SK-N-SH (cell line): ENCODE measurements around the gene SPTB. TPM values are rescaled to one million over a fixed set of nuclear protein-coding genes. Genes with fewer than 3 reads are reported as not detected.

Experiments
- CTCF ChIA-PET: fragments of 300-600, 350-600 bp; formaldehyde crosslinking; extraction: SDS; loops from one replicate; lab custom pipeline; 2021; lab: Yijun Ruan, JAX
- POLR2A ChIA-PET: fragments of 350-600 bp; sonication (Branson Sonifier 250); formaldehyde crosslinking; extraction: SDS; loops from one replicate; lab custom pipeline; 2020; ENCODE audit warnings: antibody characterized with exemption, inconsistent platforms; lab: Yijun Ruan, JAX
- DNase-seq: peaks from one replicate; pipeline ENCODE4 v3.0.0; 2012
- H2AFZ ChIP-seq: fragments of 200-600 bp; sonication (generic); 2 replicates; pipeline ENCODE4 v1.8.1; 2016; ENCODE audit warnings: antibody characterized with exemption, mild to moderate bottlenecking, low read depth
- H3F3A ChIP-seq: fragments of 200-600 bp; sonication (generic); replicated peaks from 2 replicates; pipeline ENCODE3; 2016; ENCODE audit warnings: antibody characterized with exemption, mild to moderate bottlenecking; ENCODE audit not compliant: insufficient read depth
- H3K27ac ChIP-seq, 2 experiments: fragments of 200-500 bp in 1 of 2; fragments of 200-600 bp in 1 of 2; sonication (Bioruptor generic) in 1 of 2; sonication (generic), shearing (Covaris generic) in 1 of 2; 2 replicates each; pipeline versions ENCODE4 v1.5.1 to v1.6.1; 2014 to 2016; ENCODE audit warnings: low read depth in 2 of 2, inconsistent platforms in 1 of 2, low read length in 1 of 2, mild to moderate bottlenecking in 1 of 2, mixed read lengths in 1 of 2
- H3K27me3 ChIP-seq: fragments of 200-600 bp; sonication (generic), shearing (Covaris generic); 2 replicates; pipeline ENCODE4 v1.6.1; 2016; ENCODE audit warnings: mixed run types; ENCODE audit not compliant: insufficient read depth
- H3K36me3 ChIP-seq, 2 experiments: fragments of 200-500 bp in 1 of 2; fragments of 200-600 bp in 1 of 2; sonication (Bioruptor generic) in 1 of 2; sonication (generic) in 1 of 2; replicated peaks in 1 of 2; 2 replicates each; pipeline versions ENCODE3 to v1.5.1; 2014 to 2016; ENCODE audit warnings: low read length in 1 of 2, mild to moderate bottlenecking in 1 of 2; ENCODE audit not compliant: insufficient read depth in 2 of 2, control insufficient read depth in 1 of 2
- H3K4me1 ChIP-seq, 2 experiments: fragments of 200-500 bp in 1 of 2; fragments of 200-600 bp in 1 of 2; sonication (Bioruptor generic) in 1 of 2; sonication (generic), shearing (Covaris generic) in 1 of 2; 2 replicates each; pipeline versions ENCODE4 v1.5.1 to v1.6.1; 2014 to 2016; ENCODE audit warnings: low read depth in 1 of 2, low read length in 1 of 2, mixed run types in 1 of 2; ENCODE audit not compliant: insufficient read depth in 2 of 2, control insufficient read depth in 1 of 2
- H3K4me2 ChIP-seq: fragments of 200-600 bp; sonication (generic), shearing (Covaris generic); 2 replicates; pipeline ENCODE4 v1.6.1; 2017; ENCODE audit warnings: mixed run types
- H3K4me3 ChIP-seq, 2 experiments: fragments of 200-500 bp in 1 of 2; fragments of 200-600 bp in 1 of 2; sonication (Bioruptor generic) in 1 of 2; sonication (generic), shearing (Covaris generic) in 1 of 2; 2 replicates each; pipeline versions ENCODE4 v1.5.1 to v1.8.1; 2014 to 2016; ENCODE audit warnings: low read depth in 2 of 2, inconsistent platforms in 1 of 2, low read length in 1 of 2, mild to moderate bottlenecking in 1 of 2, mixed read lengths in 1 of 2, moderate library complexity in 1 of 2
- H3K79me2 ChIP-seq: fragments of 200-600 bp; sonication (generic); 2 replicates; pipeline ENCODE4 v1.8.1; 2017; ENCODE audit warnings: mild to moderate bottlenecking; ENCODE audit not compliant: insufficient read depth
- H3K9ac ChIP-seq: fragments of 200-600 bp; sonication (generic); 2 replicates; pipeline ENCODE4 v1.6.1; 2017; ENCODE audit warnings: mixed run types
- H3K9me2 ChIP-seq: fragments of 200-600 bp; sonication (generic); 2 replicates; pipeline ENCODE4 v1.6.1; 2017; ENCODE audit warnings: mixed run types
- H3K9me3 ChIP-seq: fragments of 200-600 bp; sonication (generic); 2 replicates; pipeline ENCODE4 v1.6.1; 2017; ENCODE audit warnings: mixed run types, mild to moderate bottlenecking, moderate library complexity
- H4K20me1 ChIP-seq: fragments of 200-600 bp; sonication (generic); 2 replicates; pipeline ENCODE4 v1.6.1; 2017; ENCODE audit warnings: mild to moderate bottlenecking, mixed run types; ENCODE audit not compliant: insufficient read depth
- EP300 ChIP-seq, 2 experiments: IDR thresholded peaks; 2 replicates each; pipeline versions ENCODE4 v1.4.0 to v1.6.1; 2012; ENCODE audit warnings: borderline replicate concordance in 1 of 2, low read depth in 1 of 2, low read length in 1 of 2
- EZH2phosphoT487 ChIP-seq: fragments of 200-600 bp; sonication (generic); IDR thresholded peaks from 2 replicates; pipeline ENCODE4 v1.6.1; 2017; ENCODE audit warnings: low read depth, mixed run types, mild to moderate bottlenecking, antibody characterized with exemption, moderate library complexity, borderline replicate concordance
- FOSL2 ChIP-seq: IDR thresholded peaks from 2 replicates; pipeline ENCODE4 v1.4.0; 2012; ENCODE audit warnings: low read depth, mild to moderate bottlenecking, moderate library complexity, borderline replicate concordance
- FOXM1 ChIP-seq: IDR thresholded peaks from 2 replicates; pipeline ENCODE4 v1.4.0; 2012; ENCODE audit warnings: low read depth, mild to moderate bottlenecking
- GABPA ChIP-seq: IDR thresholded peaks from 2 replicates; pipeline ENCODE4 v1.4.0; 2012; ENCODE audit warnings: low read depth, mild to moderate bottlenecking
- JUND ChIP-seq: IDR thresholded peaks from 2 replicates; pipeline ENCODE4 v1.4.0; 2012
- MEF2A ChIP-seq: IDR thresholded peaks from 2 replicates; pipeline ENCODE4 v1.4.0; 2012; ENCODE audit warnings: low read depth, borderline replicate concordance
- MXI1 ChIP-seq: IDR thresholded peaks from 2 replicates; pipeline ENCODE4 v1.6.1; 2012; ENCODE audit warnings: mild to moderate bottlenecking, low read depth, low read length, improper control_type of control experiment
- NFIC ChIP-seq: IDR thresholded peaks from 2 replicates; pipeline ENCODE4 v1.4.0; 2012; ENCODE audit warnings: borderline replicate concordance
- NRF1 ChIP-seq: IDR thresholded peaks from 2 replicates; pipeline ENCODE4 v1.6.1; 2012; ENCODE audit warnings: low read depth, mild to moderate bottlenecking, low read length
- RFX5 ChIP-seq: IDR thresholded peaks from 2 replicates; pipeline ENCODE4 v1.6.1; 2012; ENCODE audit warnings: mild to moderate bottlenecking, improper control_type of control experiment, low read length
- RXRA ChIP-seq: IDR thresholded peaks from 2 replicates; pipeline ENCODE4 v1.4.0; 2012; ENCODE audit warnings: low read depth, mild to moderate bottlenecking, borderline replicate concordance
- SIN3A ChIP-seq: IDR thresholded peaks from 2 replicates; pipeline ENCODE4 v1.6.1; 2012; ENCODE audit warnings: low read depth, mild to moderate bottlenecking, low read length, moderate library complexity, borderline replicate concordance
- TAF1 ChIP-seq: IDR thresholded peaks from 2 replicates; pipeline ENCODE4 v1.6.1; 2012; ENCODE audit warnings: low read depth, mild to moderate bottlenecking, low read length, moderate library complexity, borderline replicate concordance
- TEAD4 ChIP-seq: IDR thresholded peaks from 2 replicates; pipeline ENCODE4 v1.4.0; 2012; ENCODE audit warnings: mild to moderate bottlenecking, borderline replicate concordance; ENCODE audit not compliant: insufficient read depth
- WGBS: methylation state at CpG from one replicate; pipeline ENCODE4 v1.1.6; 2017; ENCODE audit warnings: low lambda C conversion rate; 5-methylcytosine and 5-hydroxymethylcytosine counted together
- polyA plus RNA-seq, 3 experiments: library from polyadenylated mRNA; depleted of rRNA; stranded (reverse); fragments of >200 nt; gene quantifications; 2 replicates each; pipeline ENCODE4 v1.2.3, GENCODE V29; 2012
- TF ChIP-seq, protein P1 (sequence below): IDR thresholded peaks from 2 replicates; pipeline ENCODE4 v1.4.0; 2012; ENCODE audit warnings: low read depth, borderline replicate concordance
- TF ChIP-seq, protein P2 (sequence below): fragments of 200-600 bp; sonication (generic); IDR thresholded peaks from 2 replicates; pipeline ENCODE4 v1.6.1; 2017; ENCODE audit warnings: antibody characterized with exemption, mild to moderate bottlenecking, moderate library complexity
- TF ChIP-seq, protein P3 (sequence below): fragments of 150-350 bp; IDR thresholded peaks from 2 replicates; pipeline ENCODE4 v1.6.1; 2016; ENCODE audit warnings: mild to moderate bottlenecking, low read depth, low read length

Gene SPTB
- polyA plus RNA-seq, 1 of the 3 experiments (the other 2 are of a cell fraction), result 0.15 TPM

DNA sequence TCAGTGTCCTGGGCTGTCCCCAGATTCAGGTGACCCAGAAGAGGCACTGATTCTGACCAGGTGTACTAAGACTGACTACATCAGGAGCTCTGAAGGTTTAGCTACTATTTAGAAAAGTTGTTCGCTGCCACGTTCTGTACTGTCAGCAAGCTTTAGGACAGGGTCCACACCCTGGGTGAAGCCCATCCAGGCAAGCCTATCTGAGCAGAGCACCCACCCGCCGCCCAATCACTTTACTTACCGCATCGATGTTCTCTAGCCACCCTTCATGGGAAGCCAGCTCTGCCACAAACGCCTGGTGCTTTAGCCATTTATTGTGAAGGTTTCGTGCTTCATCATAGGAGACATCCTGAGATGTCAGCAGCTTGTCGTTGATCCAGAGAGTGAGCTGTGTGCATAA is 95.7 kb downstream of the SPTB start:
- Histone ChIP-seq H3F3A (peaks cover 3% of the 10 kb centered on the region), H3K27ac (no peak overlapping the region), H3K4me2 (no peak overlapping the region), H3K36me3 (no peaks in the 10 kb centered on the region), H3K4me3 (no peak overlapping the region), H3K9me3 (no peaks in the 10 kb centered on the region), H3K79me2 (no peaks in the 10 kb centered on the region), H4K20me1 (no peaks in the 10 kb centered on the region), H3K4me1 (peaks cover 0 to 4% of the 10 kb centered on the region in 2 experiments; a peak in 1 of 4 replicates), H3K9me2 (no peaks in the 10 kb centered on the region), H2AFZ (no peak overlapping the region), H3K9ac (no peak overlapping the region), H3K27me3 (no peaks in the 10 kb centered on the region)
- ChIA-PET POLR2A (no interaction called here), CTCF (interaction anchor here (0.9 to 3.5 kb wide), 4 partner anchors 18 to 108 kb away, joined by 3 to 14 read pairs (median 4); no protein-coding TSS in a partner anchor)
- WGBS, result 90% methylated on average over 9 of the region's 9 CpGs
- TF ChIP-seq, protein P1, sequence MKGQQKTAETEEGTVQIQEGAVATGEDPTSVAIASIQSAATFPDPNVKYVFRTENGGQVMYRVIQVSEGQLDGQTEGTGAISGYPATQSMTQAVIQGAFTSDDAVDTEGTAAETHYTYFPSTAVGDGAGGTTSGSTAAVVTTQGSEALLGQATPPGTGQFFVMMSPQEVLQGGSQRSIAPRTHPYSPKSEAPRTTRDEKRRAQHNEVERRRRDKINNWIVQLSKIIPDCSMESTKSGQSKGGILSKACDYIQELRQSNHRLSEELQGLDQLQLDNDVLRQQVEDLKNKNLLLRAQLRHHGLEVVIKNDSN, result no peak
- no peak for TF ChIP-seq SIN3A
- TF ChIP-seq FOXM1, result no peak
- TF ChIP-seq EZH2phosphoT487, result no peak
- TF ChIP-seq, protein P2, sequence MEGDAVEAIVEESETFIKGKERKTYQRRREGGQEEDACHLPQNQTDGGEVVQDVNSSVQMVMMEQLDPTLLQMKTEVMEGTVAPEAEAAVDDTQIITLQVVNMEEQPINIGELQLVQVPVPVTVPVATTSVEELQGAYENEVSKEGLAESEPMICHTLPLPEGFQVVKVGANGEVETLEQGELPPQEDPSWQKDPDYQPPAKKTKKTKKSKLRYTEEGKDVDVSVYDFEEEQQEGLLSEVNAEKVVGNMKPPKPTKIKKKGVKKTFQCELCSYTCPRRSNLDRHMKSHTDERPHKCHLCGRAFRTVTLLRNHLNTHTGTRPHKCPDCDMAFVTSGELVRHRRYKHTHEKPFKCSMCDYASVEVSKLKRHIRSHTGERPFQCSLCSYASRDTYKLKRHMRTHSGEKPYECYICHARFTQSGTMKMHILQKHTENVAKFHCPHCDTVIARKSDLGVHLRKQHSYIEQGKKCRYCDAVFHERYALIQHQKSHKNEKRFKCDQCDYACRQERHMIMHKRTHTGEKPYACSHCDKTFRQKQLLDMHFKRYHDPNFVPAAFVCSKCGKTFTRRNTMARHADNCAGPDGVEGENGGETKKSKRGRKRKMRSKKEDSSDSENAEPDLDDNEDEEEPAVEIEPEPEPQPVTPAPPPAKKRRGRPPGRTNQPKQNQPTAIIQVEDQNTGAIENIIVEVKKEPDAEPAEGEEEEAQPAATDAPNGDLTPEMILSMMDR, result no peak
- no peak for TF ChIP-seq EP300 (IDR thresholded peaks at IDR 0.05; ENCODE audit: borderline replicate concordance in 1 of 2, low read depth in 1 of 2, low read length in 1 of 2)
- TF ChIP-seq RFX5, result no peak
- no peak for TF ChIP-seq GABPA
- TF ChIP-seq, protein P3, sequence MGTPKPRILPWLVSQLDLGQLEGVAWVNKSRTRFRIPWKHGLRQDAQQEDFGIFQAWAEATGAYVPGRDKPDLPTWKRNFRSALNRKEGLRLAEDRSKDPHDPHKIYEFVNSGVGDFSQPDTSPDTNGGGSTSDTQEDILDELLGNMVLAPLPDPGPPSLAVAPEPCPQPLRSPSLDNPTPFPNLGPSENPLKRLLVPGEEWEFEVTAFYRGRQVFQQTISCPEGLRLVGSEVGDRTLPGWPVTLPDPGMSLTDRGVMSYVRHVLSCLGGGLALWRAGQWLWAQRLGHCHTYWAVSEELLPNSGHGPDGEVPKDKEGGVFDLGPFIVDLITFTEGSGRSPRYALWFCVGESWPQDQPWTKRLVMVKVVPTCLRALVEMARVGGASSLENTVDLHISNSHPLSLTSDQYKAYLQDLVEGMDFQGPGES, result no peak
- TF ChIP-seq MEF2A, result no peak
- no peak for TF ChIP-seq RXRA
- TF ChIP-seq JUND, result no peak
- TF ChIP-seq FOSL2, result no peak
- DNase-seq, result no peak

DNA sequence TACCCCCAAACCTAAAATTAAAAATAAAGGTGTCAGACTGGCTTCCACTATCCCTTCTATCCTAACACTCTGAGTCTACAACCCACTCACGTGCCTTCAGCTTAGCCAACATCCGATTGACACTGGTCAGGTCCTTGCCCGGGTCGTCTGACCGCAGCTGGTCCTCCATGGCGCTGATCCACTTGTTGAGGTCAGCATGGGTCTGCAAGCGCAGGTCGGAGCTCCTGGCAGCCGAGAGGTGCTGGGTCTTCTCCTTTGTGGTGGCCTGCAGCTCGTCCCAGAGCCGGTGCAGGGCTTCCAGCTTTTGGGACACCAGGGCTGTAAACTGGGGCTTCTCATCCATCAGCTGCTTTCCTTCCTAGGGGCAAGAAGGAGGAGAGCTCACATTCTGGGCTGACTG is 97.5 kb downstream of the SPTB start:
- no peaks in the 10 kb centered on the region for H3K79me2 ChIP-seq
- no peak for TF ChIP-seq SIN3A
- TF ChIP-seq, protein P2, result no peak
- no peak for TF ChIP-seq FOXM1
- no peak for TF ChIP-seq RFX5
- no peak for TF ChIP-seq EP300 (IDR thresholded peaks at IDR 0.05; ENCODE audit: borderline replicate concordance in 1 of 2, low read depth in 1 of 2, low read length in 1 of 2)
- TF ChIP-seq JUND, result no peak
- no peak for TF ChIP-seq RXRA
- TF ChIP-seq NFIC, result no peak
- no peak for TF ChIP-seq TAF1
- no peak for TF ChIP-seq MXI1
- TF ChIP-seq NRF1, result no peak
- no peak for TF ChIP-seq TEAD4

More for the DNA sequence above, 97.5 kb downstream of the SPTB start:
- H4K20me1 ChIP-seq, result no peaks in the 10 kb centered on the region
- H3K4me2 ChIP-seq, result no peak overlapping the region
- H2AFZ ChIP-seq, result no peak overlapping the region
- no peaks in the 10 kb centered on the region for H3K36me3 ChIP-seq
- H3K27me3 ChIP-seq, result no peaks in the 10 kb centered on the region
- H3K4me1 ChIP-seq, result peaks cover 0 to 6% of the 10 kb centered on the region in 2 experiments; a peak in 1 of 4 replicates
- no peaks in the 10 kb centered on the region for H3K9me2 ChIP-seq
- no peak overlapping the region for H3K4me3 ChIP-seq
- no peak for DNase-seq
- WGBS, result 80% methylated on average over 8 of the region's 11 CpGs
- no peak overlapping the region for H3K27ac ChIP-seq
- no peaks in the 10 kb centered on the region for H3K9me3 ChIP-seq
- ChIA-PET CTCF (interaction anchor here (1.8 to 2.0 kb wide), 2 partner anchors 17 to 110 kb away, joined by 8 to 10 read pairs; no protein-coding TSS in a partner anchor), POLR2A (no interaction called here)
- H3F3A ChIP-seq, result no peaks in the 10 kb centered on the region
- H3K9ac ChIP-seq, result no peak overlapping the region
